Glutamatergic neuron (in vitro differentiated cells): ENCODE data around the gene SRGAP3. TPM values are rescaled to one million over a fixed set of nuclear protein-coding genes. Genes with fewer than 3 reads are reported as not detected.

Experiments
- DNase-seq: peaks from one replicate; pipeline ENCODE4 v3.0.0; 2022
- H3K27ac Mint-ChIP-seq: one replicate; pipeline ENCODE4 v1.8.0; 2020; ENCODE audit warnings: mild to moderate bottlenecking, mixed read lengths, inconsistent platforms; ENCODE audit not compliant: unreplicated experiment
- H3K27me3 Mint-ChIP-seq: one replicate; pipeline ENCODE4 v1.8.0; 2020; ENCODE audit warnings: mild to moderate bottlenecking, moderate library complexity, mixed read lengths, inconsistent platforms; ENCODE audit not compliant: unreplicated experiment
- H3K36me3 Mint-ChIP-seq: one replicate; pipeline ENCODE4 v1.8.0; 2020; ENCODE audit warnings: mild to moderate bottlenecking, mixed read lengths, inconsistent platforms; ENCODE audit not compliant: unreplicated experiment
- H3K4me1 Mint-ChIP-seq: one replicate; pipeline ENCODE4 v1.8.0; 2020; ENCODE audit warnings: mild to moderate bottlenecking, low read depth, mixed read lengths, inconsistent platforms; ENCODE audit not compliant: unreplicated experiment
- H3K4me3 Mint-ChIP-seq: one replicate; pipeline ENCODE4 v1.8.0; 2020; ENCODE audit warnings: mild to moderate bottlenecking, mixed read lengths, inconsistent platforms; ENCODE audit not compliant: unreplicated experiment
- H3K9me3 Mint-ChIP-seq: one replicate; pipeline ENCODE4 v1.8.0; 2020; ENCODE audit warnings: mild to moderate bottlenecking, moderate library complexity, mixed read lengths, inconsistent platforms; ENCODE audit not compliant: unreplicated experiment
- CTCF ChIP-seq: fragments of 200-600 bp; sonication (generic); IDR thresholded peaks from one replicate; pipeline ENCODE4 v1.5.0; 2021; ENCODE audit not compliant: partially characterized antibody, unreplicated experiment
- total RNA-seq: library from RNA; stranded (reverse); fragmentation: NEBNext Ultra II Directional; extraction: Animal tissue kit (Norgen Biotek cat#: 25700); gene quantifications from one replicate; pipeline ENCODE4 v1.2.1, GENCODE V29; 2021; ENCODE audit not compliant: unreplicated experiment

SRGAP3 gene
- total RNA-seq, 1 donor from 2014 or later = 197 TPM

GRCh38 chr3:9211155-9211950 is 38.1 kb downstream of the SRGAP3 start:
- DNase-seq = no peak
- no peak for TF ChIP-seq CTCF
- Mint-ChIP-seq H3K36me3 (no peaks in the 10 kb centered on the region), H3K27me3 (peaks cover 8% of the 10 kb centered on the region), H3K27ac (no peak overlapping the region), H3K4me1 (peaks cover 32% of the 10 kb centered on the region), H3K4me3 (no peak overlapping the region), H3K9me3 (peaks cover 8% of the 10 kb centered on the region)

- Mint-ChIP-seq H3K27ac (no peak overlapping the region), H3K4me1 (peaks cover 37% of the 10 kb centered on the region), H3K27me3 (peaks cover 7% of the 10 kb centered on the region), H3K4me3 (no peak overlapping the region), H3K36me3 (no peaks in the 10 kb centered on the region), H3K9me3 (peaks cover 8% of the 10 kb centered on the region)
- DNase-seq = no peak
- no peak for TF ChIP-seq CTCF
Observed at GRCh38 chr3:9209777-9210176, 39.7 kb downstream of the SRGAP3 start.

GRCh38 chr3:9208605-9209152 is 40.8 kb downstream of the SRGAP3 start:
- no peak for DNase-seq
- no peak for TF ChIP-seq CTCF
- Mint-ChIP-seq H3K27ac (peak overlapping the region; percentile 1), H3K27me3 (peaks cover 8% of the 10 kb centered on the region), H3K36me3 (no peaks in the 10 kb centered on the region), H3K4me1 (peaks cover 39% of the 10 kb centered on the region), H3K4me3 (no peak overlapping the region), H3K9me3 (peaks cover 8% of the 10 kb centered on the region)

- peak overlapping the region; percentile 26 for H3K27ac Mint-ChIP-seq
- H3K4me1 Mint-ChIP-seq = peaks cover 45% of the 10 kb centered on the region
- peaks cover 12% of the 10 kb centered on the region for H3K27me3 Mint-ChIP-seq
- DNase-seq = no peak
- TF ChIP-seq CTCF = no peak
- H3K9me3 Mint-ChIP-seq = peaks cover 11% of the 10 kb centered on the region
- H3K4me3 Mint-ChIP-seq = peak overlapping the region; percentile 43
- no peaks in the 10 kb centered on the region for H3K36me3 Mint-ChIP-seq
Observed at GRCh38 chr3:9207116-9207763, 42.2 kb downstream of the SRGAP3 start.

- peaks cover 13% of the 10 kb centered on the region for H3K27me3 Mint-ChIP-seq
- no peak for TF ChIP-seq CTCF
- peaks cover 54% of the 10 kb centered on the region for H3K4me1 Mint-ChIP-seq
- peaks cover 12% of the 10 kb centered on the region for H3K9me3 Mint-ChIP-seq
- H3K4me3 Mint-ChIP-seq = no peak overlapping the region
- DNase-seq = no peak
- no peaks in the 10 kb centered on the region for H3K36me3 Mint-ChIP-seq
- H3K27ac Mint-ChIP-seq = no peak overlapping the region
Observed at GRCh38 chr3:9206287-9206686, 43.2 kb downstream of the SRGAP3 start.
